ENCODE results near the gene GRB10. TPM values are rescaled to one million over a fixed set of nuclear protein-coding genes. Genes with fewer than 3 reads are reported as not detected.

The GRB10 gene
- polyA plus RNA-seq, 1 donor from 2014 or later = 78.4 TPM

- Histone ChIP-seq H3K79me2 (replicated peaks; ENCODE audit: insufficient read depth, low read length) (peaks cover 4% of the 10 kb centered on the region), H2AFZ (ENCODE audit: low read depth, low read length) (no peak overlapping the region), H3K36me3 (ENCODE audit: insufficient read depth, low read length) (no peaks in the 10 kb centered on the region), H3K9me3 (ENCODE audit: low read length) (no peaks in the 10 kb centered on the region), H3K9me2 (ENCODE audit: insufficient read depth, low read length) (no peaks in the 10 kb centered on the region), H3F3A (ENCODE audit: insufficient read depth, low read length, poor library complexity, severe bottlenecking) (no peaks in the 10 kb centered on the region), H4K20me1 (ENCODE audit: insufficient read depth) (no peaks in the 10 kb centered on the region), H3K4me3 (ENCODE audit: low read length) (no peak overlapping the region), H3K27me3 (ENCODE audit: insufficient read depth, low read depth, low read length) (no peaks in the 10 kb centered on the region), H3K9ac (ENCODE audit: low read length) (no peak overlapping the region), H3K4me2 (ENCODE audit: low read length) (no peak overlapping the region), H3K27ac (ENCODE audit: low read length) (no peak overlapping the region)
- TF ChIP-seq SMC3 (conservative IDR thresholded peaks at IDR 0.05; ENCODE audit: poor library complexity) (no peak), EP300 (conservative IDR thresholded peaks at IDR 0.05; ENCODE audit: poor library complexity, severe bottlenecking) (no peak), EZH2 (IDR thresholded peaks at IDR 0.05; ENCODE audit: borderline replicate concordance, insufficient read depth, low read length, poor library complexity, severe bottlenecking) (no peak), TAF1 (IDR thresholded peaks at IDR 0.05; ENCODE audit: low read depth) (no peak), POLR2AphosphoS5 (IDR thresholded peaks at IDR 0.05) (no peak), MXI1 (conservative IDR thresholded peaks at IDR 0.05; ENCODE audit: poor library complexity, severe bottlenecking) (no peak)
Measured at GRCh38 chr7:50644586-50644985, 138.1 kb downstream of the GRB10 start.

DNA sequence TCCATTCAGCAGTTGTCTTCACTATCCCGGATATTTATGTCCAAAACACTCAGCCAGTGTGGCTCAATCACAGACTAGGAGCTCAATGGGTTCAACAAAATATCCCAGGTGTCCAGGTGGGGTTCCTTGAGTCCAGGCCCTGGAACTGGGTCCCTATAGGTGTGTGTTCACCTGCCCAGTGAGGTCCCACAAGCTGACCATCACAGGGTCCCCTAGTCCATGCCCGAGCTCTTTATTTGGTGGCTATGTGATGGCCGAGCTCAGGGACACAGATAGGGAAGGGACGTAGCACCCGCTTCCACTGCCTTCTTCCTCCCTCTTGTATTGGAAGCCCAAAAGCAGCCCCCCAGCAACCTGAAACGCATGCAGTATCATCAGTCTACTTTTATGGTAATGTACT, 138.6 kb downstream of the GRB10 start:
- Histone ChIP-seq H3K9me3 (ENCODE audit: low read length) (no peaks in the 10 kb centered on the region), H3K4me2 (ENCODE audit: low read length) (no peak overlapping the region), H3K27ac (ENCODE audit: low read length) (no peak overlapping the region), H3K79me2 (replicated peaks; ENCODE audit: insufficient read depth, low read length) (peaks cover 4% of the 10 kb centered on the region), H3K4me3 (ENCODE audit: low read length) (no peak overlapping the region), H3K36me3 (ENCODE audit: insufficient read depth, low read length) (no peaks in the 10 kb centered on the region), H4K20me1 (ENCODE audit: insufficient read depth) (no peaks in the 10 kb centered on the region), H3K9me2 (ENCODE audit: insufficient read depth, low read length) (no peaks in the 10 kb centered on the region), H3K9ac (ENCODE audit: low read length) (no peak overlapping the region), H3K27me3 (ENCODE audit: insufficient read depth, low read depth, low read length) (no peaks in the 10 kb centered on the region), H3F3A (ENCODE audit: insufficient read depth, low read length, poor library complexity, severe bottlenecking) (no peaks in the 10 kb centered on the region), H2AFZ (ENCODE audit: low read depth, low read length) (no peak overlapping the region)
- TF ChIP-seq, protein P1, sequence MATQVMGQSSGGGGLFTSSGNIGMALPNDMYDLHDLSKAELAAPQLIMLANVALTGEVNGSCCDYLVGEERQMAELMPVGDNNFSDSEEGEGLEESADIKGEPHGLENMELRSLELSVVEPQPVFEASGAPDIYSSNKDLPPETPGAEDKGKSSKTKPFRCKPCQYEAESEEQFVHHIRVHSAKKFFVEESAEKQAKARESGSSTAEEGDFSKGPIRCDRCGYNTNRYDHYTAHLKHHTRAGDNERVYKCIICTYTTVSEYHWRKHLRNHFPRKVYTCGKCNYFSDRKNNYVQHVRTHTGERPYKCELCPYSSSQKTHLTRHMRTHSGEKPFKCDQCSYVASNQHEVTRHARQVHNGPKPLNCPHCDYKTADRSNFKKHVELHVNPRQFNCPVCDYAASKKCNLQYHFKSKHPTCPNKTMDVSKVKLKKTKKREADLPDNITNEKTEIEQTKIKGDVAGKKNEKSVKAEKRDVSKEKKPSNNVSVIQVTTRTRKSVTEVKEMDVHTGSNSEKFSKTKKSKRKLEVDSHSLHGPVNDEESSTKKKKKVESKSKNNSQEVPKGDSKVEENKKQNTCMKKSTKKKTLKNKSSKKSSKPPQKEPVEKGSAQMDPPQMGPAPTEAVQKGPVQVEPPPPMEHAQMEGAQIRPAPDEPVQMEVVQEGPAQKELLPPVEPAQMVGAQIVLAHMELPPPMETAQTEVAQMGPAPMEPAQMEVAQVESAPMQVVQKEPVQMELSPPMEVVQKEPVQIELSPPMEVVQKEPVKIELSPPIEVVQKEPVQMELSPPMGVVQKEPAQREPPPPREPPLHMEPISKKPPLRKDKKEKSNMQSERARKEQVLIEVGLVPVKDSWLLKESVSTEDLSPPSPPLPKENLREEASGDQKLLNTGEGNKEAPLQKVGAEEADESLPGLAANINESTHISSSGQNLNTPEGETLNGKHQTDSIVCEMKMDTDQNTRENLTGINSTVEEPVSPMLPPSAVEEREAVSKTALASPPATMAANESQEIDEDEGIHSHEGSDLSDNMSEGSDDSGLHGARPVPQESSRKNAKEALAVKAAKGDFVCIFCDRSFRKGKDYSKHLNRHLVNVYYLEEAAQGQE (IDR thresholded peaks at IDR 0.05; ENCODE audit: borderline replicate concordance) = no peak
- no peak for TF ChIP-seq SMC3 (conservative IDR thresholded peaks at IDR 0.05; ENCODE audit: poor library complexity)
- TF ChIP-seq EZH2 (IDR thresholded peaks at IDR 0.05; ENCODE audit: borderline replicate concordance, insufficient read depth, low read length, poor library complexity, severe bottlenecking) = no peak
- TF ChIP-seq RAD21 (conservative IDR thresholded peaks at IDR 0.05) = no peak
- TF ChIP-seq, protein P2, sequence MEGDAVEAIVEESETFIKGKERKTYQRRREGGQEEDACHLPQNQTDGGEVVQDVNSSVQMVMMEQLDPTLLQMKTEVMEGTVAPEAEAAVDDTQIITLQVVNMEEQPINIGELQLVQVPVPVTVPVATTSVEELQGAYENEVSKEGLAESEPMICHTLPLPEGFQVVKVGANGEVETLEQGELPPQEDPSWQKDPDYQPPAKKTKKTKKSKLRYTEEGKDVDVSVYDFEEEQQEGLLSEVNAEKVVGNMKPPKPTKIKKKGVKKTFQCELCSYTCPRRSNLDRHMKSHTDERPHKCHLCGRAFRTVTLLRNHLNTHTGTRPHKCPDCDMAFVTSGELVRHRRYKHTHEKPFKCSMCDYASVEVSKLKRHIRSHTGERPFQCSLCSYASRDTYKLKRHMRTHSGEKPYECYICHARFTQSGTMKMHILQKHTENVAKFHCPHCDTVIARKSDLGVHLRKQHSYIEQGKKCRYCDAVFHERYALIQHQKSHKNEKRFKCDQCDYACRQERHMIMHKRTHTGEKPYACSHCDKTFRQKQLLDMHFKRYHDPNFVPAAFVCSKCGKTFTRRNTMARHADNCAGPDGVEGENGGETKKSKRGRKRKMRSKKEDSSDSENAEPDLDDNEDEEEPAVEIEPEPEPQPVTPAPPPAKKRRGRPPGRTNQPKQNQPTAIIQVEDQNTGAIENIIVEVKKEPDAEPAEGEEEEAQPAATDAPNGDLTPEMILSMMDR (IDR thresholded peaks at IDR 0.05; ENCODE audit: poor library complexity, severe bottlenecking) = no peak
- TF ChIP-seq TAF1 (IDR thresholded peaks at IDR 0.05; ENCODE audit: low read depth) = no peak
- no peak for TF ChIP-seq MXI1 (conservative IDR thresholded peaks at IDR 0.05; ENCODE audit: poor library complexity, severe bottlenecking)
- TF ChIP-seq POLR2AphosphoS5 (IDR thresholded peaks at IDR 0.05) = no peak
- TF ChIP-seq EP300 (conservative IDR thresholded peaks at IDR 0.05; ENCODE audit: poor library complexity, severe bottlenecking) = no peak
